ENCODE results near the gene TSEN54.
"Not testable (repeated sequence)": the region's sequence is repeated elsewhere in the genome, so short reads cannot be mapped to it uniquely, and the experiment has no call there.

The TSEN54 gene

DNA sequence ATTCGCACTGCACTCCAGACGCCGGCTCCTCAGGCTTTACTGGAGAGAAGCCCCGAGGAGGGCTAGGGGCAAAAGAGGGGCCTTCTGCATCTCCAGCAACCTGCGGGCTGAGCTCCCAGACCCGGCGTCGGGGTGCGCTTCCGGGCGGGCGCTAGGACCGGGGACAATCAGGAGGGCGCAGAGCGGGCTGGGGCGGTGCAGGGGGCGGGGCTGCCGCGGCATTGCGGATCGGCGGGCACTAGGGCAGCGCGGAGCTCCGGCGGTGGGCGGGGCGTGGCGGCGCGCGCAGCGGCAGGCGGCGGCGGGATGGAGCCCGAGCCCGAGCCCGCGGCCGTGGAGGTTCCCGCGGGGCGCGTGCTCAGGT is at the start of gene TSEN54:
Gene TSEN54 (plus strand): TSS at position 274 of the 364 bp plus-strand sequence. CDS start 33 bp downstream, at position 307.
- DNase-seq (ENCODE audit: low read depth in 2 of 2) = peak; percentile 91

DNA sequence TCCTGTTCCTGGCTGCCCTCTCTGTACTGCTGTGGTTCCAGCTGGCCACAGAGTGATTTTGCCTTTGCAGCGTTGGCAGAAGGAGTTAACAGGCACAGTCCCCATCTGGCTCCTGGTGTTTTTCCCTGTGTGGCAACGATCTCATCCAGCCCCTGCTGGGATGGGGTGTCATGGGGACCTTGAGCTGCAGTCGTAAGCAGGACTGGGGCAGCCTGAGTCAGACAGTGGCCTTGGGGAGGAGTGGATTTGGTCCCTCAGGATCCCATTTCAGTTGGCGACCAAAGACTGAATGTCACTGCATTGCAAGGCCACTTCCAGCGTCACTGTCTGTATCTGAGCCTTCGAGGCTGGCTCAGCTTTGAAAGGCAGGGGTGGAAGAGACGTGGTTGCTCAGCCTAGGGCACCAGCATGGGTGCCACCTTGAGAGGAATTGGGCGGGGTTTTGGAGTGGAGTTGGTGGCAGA is 48.0 kb upstream of the TSEN54 start:
- no peak for DNase-seq (ENCODE audit: low read depth in 2 of 2)

DNA sequence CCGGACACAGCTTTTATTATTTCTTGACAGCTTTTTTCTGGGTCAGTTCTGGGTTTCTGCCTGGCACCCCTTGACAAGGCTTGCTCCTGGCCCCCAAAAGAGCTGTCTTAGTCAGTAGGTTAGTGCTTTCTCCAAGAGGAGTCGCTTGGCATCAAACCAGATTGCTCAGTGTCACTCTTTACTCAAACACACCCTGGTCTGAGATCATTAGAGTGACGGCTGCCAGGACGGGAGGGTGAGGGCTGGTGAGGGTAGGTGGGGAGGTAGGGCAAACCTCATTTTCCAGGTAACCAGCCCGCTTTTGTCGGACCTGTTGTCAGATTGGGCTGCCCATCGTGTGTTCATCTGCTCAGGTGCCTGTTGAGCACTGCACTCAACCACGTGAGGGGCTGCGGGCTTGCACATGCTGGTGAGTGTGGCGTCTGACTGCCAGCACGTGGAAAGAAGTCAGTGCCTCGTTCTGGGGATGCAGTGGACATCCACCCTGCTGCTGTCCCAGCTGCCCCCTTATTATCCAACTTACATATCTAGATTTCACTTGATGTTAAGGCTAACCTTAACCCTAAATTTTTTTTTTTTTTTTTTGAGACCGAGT is 47.5 kb upstream of the TSEN54 start:
- no peak for DNase-seq (ENCODE audit: low read depth in 2 of 2)

DNA sequence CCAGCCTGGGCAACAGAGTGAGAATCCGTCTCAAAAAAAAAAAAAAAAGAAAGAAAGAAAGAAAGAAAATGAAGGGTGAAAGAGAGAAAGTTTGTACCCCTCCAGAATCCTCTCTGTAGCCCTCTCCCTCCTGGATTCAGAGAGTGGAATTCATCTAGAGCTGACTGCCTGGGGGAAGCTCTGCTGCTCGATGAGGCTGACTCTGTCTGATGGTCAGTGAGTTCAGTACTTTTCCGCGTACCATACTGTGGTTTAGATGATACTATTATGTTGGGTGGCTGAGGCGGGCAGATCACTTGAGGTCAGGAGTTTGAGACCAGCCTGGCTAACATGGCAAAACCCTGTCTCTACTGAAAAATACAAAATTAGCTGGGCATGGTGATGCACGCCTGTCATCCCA is 45.1 kb upstream of the TSEN54 start:
- no peak for DNase-seq (ENCODE audit: low read depth in 2 of 2)

DNA sequence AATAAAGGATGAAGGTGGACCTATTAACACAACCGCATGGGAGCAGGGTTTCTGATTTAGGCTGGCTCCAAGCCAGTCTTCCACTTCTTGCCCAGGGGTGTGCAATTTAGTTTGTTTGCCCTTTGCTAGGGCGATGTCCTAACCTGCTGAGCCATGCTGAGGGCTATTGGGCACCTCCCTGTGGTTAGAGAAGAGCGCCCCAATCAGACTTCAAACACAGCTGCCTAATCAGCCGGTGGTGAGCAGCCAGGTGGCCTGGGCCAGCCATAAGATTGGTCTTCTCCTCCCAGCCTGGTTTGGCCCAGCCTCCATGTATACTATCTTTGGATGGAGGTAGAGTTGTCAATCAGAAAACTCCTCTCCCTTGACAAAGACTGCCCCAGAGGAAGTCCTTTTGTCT is 44.2 kb upstream of the TSEN54 start:
- no peak for DNase-seq (ENCODE audit: low read depth in 2 of 2)

DNA sequence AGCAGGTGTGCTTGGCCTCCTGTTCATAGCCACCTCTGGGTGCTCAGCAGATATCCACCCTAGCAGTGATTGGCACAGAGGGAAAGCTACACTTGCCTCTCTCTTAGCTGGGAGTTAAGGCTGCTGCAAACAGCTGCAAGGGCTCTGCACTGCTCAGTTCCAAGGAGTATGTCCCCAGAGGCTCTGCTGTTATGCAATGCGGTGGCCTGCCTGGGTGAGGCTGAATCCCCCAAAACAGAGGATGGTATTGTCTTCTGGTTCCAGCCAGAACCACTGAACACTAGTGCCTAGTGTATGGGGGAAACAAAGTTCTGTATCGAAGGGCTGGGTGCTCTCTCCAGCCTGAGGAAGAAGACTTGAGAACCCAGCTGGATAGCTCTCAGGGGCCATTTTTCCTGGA is 43.1 kb upstream of the TSEN54 start:
- DNase-seq (ENCODE audit: low read depth in 2 of 2) = no peak

DNA sequence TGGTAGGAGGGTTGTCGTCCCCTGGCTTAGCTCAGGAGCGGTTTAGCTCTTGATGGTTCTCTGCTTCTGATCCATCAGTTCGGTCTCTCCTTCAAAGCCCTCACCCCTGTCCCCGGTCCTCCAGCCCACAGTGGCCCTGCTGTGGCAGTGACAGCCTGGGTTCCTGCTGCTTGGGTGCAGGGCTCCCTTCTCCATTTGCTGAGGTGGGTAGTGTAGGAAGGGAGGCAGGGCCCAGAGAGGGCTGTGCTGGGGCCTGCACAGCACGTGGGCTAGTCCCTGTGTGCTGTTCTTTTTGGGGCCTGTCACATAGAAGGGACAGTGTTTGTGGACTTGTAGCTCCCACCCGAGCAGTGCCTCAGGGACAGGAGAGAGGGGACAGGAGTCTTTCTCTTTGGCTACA is 41.6 kb upstream of the TSEN54 start:
- DNase-seq (ENCODE audit: low read depth in 2 of 2) = no peak

DNA sequence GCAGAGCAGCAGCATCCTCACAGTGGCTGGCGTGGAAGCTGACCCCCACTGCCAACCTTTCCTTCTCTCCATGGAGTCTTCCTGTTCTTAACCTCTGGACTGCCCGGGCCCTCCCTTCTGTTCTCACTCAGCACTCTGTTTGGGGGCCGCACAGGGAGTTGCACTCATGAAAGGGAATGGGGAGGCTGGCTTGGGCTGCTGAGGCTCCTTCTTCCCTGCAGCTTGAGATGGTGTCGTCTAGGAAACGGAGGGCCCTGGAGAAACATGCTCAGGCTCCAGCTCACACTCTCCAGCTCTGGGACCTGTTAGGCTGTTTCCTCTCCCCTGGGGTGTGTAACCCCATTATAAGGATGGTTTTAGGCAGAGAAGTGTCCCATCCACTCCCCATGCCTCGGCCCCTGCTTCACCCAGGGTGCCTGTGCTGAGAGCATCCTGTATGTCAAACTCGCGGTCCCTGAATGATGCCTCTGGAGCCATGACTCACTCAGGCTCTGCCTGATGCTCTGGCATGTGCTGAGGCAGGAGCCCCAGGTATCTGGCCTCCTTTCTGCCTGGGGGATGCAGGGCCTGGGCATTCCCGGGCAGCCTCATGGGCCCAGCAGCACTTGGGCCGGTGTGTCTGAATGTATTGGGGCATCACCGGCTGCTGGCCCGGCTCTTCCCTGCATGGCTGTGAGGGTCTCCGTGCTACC is 41.0 kb upstream of the TSEN54 start:
- no peak for DNase-seq (ENCODE audit: low read depth in 2 of 2)

DNA sequence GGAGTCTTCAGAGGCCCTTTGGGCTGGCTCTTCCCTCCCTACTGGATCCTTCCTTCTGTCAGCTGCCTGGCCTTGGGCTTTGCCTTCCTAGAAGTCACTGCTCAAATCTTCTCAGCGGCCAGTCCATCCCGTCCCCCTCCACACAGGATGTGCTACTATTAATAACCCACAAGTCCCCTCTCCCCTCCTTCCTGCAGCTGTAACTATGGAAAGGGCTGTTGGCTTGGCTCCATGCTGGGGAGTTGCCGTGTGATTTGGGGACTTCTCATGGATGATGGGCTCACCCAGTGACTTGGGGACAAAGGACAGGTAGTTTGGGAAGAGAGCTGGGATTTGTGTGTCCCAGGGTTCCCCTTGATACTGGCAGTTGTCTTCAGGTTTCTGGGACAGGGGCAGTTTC is 40.5 kb upstream of the TSEN54 start:
- DNase-seq (ENCODE audit: low read depth in 2 of 2) = no peak

DNA sequence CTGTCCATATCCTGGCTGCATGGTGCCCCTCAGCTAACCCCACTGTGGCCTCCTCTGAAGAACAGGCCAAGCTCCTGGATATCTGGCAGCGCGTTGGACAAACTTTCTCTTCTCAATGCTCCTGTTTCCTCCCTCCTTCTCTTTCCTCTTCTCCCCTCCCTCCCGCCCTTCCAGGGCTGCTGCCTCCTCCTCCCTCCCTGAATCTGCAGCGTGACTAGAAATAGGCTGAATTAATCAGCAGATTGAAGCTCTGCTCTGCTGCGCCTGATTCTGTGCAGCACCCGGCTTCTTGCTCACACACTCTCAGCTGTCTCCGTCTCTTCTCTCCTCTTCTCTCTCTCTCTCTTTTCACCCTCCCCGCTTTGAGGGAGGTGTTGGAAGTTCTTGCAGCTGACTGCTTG is 40.1 kb upstream of the TSEN54 start:
- no peak for DNase-seq (ENCODE audit: low read depth in 2 of 2)

DNA sequence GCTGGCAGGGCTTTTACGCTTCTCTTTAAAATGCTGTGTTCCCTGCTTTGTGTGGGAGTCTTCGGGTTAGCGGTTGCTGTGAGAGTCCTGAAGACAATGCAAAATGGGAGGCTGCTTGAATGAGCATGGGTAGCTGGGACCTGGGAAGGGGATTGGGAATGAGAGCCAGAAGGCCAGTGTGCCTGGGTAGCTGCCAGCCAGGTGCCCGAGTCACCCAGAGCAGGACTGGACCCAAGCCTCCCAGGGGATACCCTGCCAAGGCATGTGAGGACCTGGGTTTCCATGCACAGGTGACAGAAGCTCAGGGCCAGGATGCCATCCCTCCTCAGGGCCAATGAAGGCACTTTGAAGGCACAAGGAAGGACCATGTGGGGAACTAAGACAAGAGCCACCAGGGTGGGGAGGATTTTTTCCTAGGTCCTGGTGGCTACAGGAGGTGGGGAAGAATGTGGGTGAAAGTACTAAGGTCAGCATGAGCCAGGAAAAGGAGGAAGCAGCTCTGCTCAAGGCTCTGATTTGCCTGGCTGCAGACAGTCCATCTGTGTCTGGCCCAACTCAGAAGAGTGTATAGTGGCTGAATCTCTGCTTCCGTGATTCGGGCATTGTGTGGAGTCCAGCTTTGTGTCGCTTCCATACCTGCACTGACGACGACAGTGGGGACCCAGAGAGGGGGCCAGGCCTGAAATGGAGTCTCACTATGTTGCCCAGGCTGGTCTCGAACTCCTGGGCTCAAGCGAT is 39.4 kb upstream of the TSEN54 start:
- no peak for DNase-seq (ENCODE audit: low read depth in 2 of 2)

DNA sequence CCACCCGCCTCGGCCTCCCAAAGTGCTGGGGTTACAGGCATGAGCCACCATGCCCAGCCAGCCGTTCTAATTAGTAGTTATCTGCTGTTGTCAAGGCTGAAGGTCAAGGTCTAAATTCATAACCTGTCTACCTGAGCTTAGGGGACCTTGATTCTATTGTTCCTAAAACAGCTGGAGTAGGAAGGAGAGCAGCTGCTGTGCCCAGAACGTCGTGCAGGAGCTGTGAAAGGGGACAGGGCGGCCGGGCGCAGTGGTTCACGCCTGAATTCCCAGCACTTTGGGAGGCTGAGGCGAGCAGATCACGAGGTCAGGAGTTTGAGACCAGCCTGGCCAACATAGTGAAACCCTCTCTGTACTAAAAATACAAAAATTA is 38.9 kb upstream of the TSEN54 start:
- not testable (repeated sequence) for DNase-seq (ENCODE audit: low read depth in 2 of 2)

DNA sequence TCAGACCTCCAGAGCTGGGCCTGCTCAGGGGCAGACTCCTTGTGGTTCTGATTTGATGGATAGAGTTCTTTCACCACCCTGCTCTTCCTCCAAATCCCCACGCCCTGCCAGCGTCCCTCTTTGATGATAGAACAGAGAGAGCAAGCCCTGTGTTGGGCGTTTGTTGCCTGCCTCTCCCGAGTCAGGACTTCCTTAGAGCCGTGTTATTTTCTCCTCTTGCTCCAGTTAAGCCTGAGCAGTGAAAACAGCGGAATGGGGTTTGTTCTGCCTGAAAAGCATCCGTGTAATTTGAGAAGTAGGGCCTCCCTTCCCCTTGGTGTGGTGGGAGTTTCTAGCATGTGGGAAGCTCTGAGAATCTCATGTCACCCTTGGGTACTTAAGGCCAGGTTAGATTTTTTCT is 37.8 kb upstream of the TSEN54 start:
- DNase-seq (ENCODE audit: low read depth in 2 of 2) = no peak

DNA sequence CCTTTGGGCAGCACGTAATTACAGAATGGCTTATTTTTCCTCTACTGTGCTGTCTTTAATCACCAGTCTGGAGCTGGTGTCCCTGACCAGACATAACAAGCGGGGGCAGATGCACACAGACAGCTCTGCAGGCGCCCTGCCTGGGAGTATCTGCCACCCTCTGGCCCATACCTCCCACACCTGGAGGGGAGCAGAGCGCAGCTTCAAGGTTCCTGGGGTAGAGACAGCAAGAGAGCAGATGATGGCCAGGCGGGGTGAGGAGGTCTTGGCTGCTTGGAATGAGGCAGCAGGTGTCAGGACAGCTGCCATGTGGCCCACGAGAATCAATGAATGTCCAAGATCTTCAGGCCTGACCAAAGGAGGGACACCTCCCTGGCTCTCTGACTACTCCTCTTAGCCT is 36.0 kb upstream of the TSEN54 start:
- no peak for DNase-seq (ENCODE audit: low read depth in 2 of 2)

DNA sequence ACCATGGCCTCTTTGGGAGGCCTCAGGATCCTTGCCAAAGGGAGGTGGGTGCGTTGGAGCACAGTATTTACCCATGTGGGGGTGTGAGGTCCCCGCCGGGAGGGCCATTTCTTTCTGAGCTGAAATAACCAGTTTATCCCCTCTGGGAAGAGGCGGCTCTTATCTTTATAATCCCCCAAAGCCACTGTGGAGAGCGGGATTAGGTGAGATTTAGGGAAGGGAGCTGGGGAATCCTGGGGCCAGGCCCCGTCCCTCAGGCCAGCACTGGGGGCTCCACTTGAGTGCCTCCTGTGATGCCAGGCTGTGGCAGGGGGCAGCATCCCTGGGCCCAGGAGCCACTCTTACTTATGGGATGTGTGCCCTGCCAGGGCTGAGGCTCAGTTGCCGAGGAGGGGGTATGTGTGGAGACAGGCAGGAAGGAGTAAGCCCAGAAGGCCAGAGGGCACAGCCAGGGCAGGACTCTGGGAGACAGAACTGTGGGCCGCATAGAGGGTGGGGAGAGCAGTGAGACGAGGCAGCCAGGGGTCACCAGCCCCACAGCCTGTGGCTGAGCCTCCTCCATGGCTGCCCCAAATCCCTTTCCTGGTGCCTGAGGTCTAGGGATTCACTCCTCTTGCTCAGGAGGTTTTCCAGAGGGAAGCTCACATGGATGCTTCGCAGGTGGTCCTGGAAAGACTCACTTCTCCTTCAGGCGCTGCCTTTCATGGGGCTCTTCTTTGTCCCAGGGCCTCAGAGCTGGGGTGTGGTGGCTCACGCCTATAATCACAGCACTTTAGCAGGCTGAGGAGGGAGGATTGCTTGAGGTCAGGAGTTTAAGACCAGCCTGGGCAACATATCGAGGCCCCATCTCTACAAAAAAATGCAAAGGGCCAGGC is 34.9 kb upstream of the TSEN54 start:
- DNase-seq (ENCODE audit: low read depth in 2 of 2) = no peak

DNA sequence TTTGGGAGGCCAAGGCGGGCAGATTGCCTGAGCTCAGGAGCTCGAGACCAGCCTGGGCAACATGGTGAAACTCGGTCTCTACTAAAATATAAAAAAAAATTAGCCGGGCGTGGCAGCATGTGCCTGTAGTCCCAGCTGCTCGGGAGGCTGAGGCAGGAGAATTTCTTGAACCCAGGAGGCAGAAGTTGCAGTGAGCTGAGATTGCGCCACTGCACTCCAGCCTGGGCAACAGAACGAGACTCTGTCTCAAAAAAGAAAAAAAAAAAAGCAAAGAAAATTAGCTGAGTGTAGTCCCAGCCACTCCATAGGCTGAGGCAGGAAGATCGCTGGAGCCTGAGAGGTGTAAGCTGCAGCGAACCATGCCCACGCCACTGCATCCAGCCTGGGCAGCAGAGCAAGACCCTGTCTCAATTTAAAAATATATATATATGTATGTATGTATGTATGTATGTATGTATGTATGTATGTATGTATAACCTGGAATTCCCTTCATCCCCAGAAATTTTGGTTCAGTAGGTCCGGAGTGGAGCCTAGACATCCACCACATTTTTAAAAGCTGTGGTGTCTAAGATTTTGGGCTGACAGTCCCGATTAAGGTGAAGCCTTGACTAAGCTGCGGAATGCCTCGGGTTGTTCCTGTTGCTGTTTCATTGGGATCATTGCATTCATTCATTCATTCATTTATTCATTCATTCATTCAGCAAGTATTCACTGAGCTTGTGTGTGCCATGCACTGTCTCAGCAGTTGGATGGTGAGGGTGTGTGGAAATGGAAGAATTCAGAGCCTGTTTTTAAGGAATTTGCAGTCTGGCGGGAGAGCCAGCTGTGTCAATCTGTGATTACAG is 34.0 kb upstream of the TSEN54 start:
- no peak for DNase-seq (ENCODE audit: low read depth in 2 of 2)

DNA sequence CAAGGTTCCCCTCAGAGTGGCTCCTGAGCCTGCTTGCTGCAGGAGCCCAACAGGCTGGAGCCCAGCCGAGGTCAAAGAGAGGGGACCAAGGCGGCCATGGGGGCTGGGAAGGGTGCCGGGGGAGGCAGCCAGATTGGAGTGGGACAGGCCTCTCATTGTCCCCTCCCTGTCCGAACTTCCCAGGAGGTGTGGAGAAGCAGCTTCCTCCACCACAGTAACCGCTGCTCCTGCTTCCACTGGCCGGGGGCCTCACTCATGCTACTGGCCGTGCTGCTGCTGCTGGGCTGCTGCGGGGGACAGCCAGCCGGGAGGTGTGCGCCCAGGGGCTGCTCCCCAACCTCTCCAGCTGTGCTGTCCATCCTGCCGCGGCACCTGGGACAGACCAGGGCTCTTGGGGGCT is 30.6 kb upstream of the TSEN54 start:
- no peak for DNase-seq (ENCODE audit: low read depth in 2 of 2)

DNA sequence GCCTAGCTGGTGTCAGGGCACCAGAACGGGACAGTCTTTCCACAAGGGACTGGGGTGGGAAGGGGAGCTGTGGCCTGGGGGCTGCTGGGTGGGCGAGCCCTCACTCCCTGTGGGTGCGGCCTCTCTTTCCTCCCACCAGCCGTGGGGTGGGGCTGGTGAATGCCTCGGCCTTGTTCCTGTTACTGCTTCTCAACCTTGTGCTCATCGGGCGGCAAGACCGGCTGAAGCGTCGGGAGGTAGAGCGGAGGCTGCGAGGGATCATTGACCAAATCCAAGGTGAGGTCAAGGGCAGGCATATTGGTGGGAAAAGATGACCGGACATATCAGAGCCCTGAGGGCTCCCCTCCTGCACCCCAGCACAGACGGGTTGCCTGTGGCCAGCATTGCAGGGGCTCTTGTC is 30.2 kb upstream of the TSEN54 start:
- no peak for DNase-seq (ENCODE audit: low read depth in 2 of 2)

DNA sequence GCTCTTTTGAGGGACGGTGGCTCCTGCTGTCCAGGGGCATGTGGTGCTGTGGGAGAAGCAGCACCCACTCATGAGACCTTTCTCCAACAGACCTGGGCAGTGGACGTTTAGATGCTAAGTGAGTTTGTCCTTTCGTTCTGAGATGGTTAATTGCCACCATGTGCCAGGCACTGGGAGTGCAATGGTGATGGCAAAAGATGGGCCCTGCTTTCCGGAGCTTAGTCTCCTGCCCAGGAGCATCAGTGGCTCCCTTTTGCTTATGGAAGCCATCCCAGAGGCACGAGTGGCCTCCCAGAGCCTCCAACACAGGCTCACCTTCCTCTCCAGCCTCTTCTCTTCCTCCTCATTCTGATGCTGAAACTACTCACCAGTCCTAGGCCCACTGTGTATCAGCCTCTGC is 29.4 kb upstream of the TSEN54 start:
- DNase-seq (ENCODE audit: low read depth in 2 of 2) = no peak

DNA sequence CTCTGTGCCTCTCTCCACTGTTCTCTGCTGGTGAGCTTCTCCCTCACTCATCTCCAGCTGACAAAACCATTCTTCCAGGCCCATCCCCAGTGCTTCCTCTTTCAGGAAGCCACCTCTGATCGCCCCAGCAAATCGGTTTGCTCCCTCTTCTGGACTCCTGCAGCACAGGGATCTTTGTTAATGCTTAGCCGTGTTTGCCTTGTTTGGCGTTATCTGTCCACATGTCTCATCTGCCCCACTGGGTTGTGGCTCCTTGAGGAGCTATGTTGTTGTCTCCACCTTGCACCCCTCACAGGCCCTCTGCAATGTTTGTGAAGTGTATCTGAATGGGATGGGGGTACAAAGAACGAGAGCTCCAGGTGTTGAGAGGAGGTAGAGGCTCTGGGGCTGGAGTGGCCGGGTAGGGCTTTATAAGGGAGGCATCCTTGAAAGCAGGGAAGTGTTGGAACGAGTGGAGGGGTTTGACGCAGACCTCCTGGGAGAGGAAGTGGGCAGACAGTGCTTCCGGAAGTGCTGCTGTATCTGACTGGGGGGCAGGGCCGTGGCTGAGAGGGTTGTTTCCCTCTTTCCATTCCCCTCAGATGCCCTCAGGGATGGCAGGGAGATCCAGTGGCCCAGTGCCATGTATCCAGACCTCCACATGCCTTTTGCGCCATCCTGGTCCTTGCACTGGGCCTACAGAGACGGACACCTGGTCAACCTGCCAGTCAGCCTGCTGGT is 28.8 kb upstream of the TSEN54 start:
- peak; percentile 11 to 14 for DNase-seq (ENCODE audit: low read depth in 2 of 2)
